Thoracic aorta (tissue), 2 donors: ENCODE data around the gene RPGRIP1L. TPM values are rescaled to one million over a fixed set of nuclear protein-coding genes. Genes with fewer than 3 reads are reported as not detected.

Source experiments
- ATAC-seq: fragments of 150-250 bp; one replicate; pipeline ENCODE4 v1.8.0; 2017; ENCODE audit warnings: low read depth; ENCODE audit not compliant: insufficient number of reproducible peaks, low FRiP score
- DNase-seq: peaks from one replicate; pipeline ENCODE4 v3.0.0-alpha.2; 2020; ENCODE audit warnings: low spot score
- H3K27ac ChIP-seq, 2 donors: fragments of 200-600 bp; sonication (generic); 1 replicate in 1 of 2; 2 replicates in 1 of 2; pipeline ENCODE4 v1.5.1; 2016; ENCODE audit warnings: mild to moderate bottlenecking in 2 of 2, moderate library complexity in 2 of 2
- H3K27me3 ChIP-seq: fragments of 200-600 bp; sonication (generic); replicated peaks from 2 replicates; pipeline ENCODE4 v1.6.0; 2016; ENCODE audit warnings: mild to moderate bottlenecking; ENCODE audit not compliant: insufficient read depth
- H3K36me3 ChIP-seq: fragments of 200-600 bp; sonication (generic); one replicate; pipeline ENCODE4 v1.5.1; 2016
- H3K4me1 ChIP-seq, 2 donors: fragments of 200-600 bp; sonication (generic); 1 replicate in 1 of 2; 2 replicates in 1 of 2; pipeline versions ENCODE4 v1.5.1 to v1.6.0; 2016; ENCODE audit warnings: low read depth in 2 of 2, mild to moderate bottlenecking in 1 of 2; ENCODE audit not compliant: control insufficient read depth in 1 of 2
- H3K4me3 ChIP-seq: fragments of 200-600 bp; sonication (generic); 2 replicates; pipeline ENCODE4 v1.5.1; 2016; ENCODE audit warnings: mild to moderate bottlenecking
- H3K9me3 ChIP-seq: fragments of 200-600 bp; sonication (generic); 2 replicates; pipeline ENCODE4 v1.5.1; 2016
- total RNA-seq, 2 donors: library from RNA; depleted of rRNA; stranded (reverse); fragments of >200 nt; gene quantifications; one replicate each; pipeline versions ENCODE4 v1.1.0 to v1.2.3, GENCODE V29; 2016
- TF ChIP-seq, protein P1 (sequence below): fragments of 200-600 bp; sonication (generic); IDR thresholded peaks from one replicate; pipeline ENCODE4 v1.5.1; 2019; ENCODE audit warnings: antibody characterized with exemption

The RPGRIP1L gene
- total RNA-seq, 2 donors from 2014 or later, result 3.4 to 9.1 TPM

DNA sequence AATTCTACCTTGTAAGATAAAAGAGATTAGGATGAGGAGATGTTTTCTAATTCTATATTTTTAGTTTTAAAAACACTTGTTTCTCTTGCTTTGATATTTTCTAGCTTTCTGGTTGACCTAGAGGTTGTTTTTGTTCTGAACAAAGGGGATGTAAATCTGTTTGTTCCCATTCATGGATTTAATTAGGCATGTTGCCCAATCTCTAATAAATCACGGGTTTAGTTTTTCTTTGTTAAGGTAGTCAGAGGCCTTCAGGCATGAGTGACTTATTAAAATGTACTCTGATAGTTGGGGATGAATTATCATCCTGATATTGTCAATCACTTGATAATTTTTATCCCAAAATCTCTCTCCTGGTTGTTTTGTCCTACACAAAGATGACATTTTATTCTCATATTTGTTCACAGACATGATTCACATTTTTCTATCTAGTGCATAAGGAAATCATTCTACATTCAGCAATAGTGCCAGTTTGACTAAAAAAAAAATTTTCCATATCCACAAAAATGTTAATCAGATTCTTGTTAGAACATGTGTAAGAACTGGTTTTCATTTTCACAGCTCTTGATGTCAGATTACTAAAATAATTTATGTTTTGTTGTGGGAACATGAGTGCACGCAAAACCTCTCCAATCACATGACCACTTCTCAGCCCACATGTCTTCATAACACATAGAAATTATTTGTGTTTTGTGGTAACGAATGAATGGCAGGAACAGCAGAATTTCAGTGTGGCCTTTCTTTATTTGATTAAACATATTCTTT is 105.0 kb downstream of the RPGRIP1L start:
- TF ChIP-seq, protein P1, sequence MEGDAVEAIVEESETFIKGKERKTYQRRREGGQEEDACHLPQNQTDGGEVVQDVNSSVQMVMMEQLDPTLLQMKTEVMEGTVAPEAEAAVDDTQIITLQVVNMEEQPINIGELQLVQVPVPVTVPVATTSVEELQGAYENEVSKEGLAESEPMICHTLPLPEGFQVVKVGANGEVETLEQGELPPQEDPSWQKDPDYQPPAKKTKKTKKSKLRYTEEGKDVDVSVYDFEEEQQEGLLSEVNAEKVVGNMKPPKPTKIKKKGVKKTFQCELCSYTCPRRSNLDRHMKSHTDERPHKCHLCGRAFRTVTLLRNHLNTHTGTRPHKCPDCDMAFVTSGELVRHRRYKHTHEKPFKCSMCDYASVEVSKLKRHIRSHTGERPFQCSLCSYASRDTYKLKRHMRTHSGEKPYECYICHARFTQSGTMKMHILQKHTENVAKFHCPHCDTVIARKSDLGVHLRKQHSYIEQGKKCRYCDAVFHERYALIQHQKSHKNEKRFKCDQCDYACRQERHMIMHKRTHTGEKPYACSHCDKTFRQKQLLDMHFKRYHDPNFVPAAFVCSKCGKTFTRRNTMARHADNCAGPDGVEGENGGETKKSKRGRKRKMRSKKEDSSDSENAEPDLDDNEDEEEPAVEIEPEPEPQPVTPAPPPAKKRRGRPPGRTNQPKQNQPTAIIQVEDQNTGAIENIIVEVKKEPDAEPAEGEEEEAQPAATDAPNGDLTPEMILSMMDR, result no peak
- ATAC-seq (no peak), DNase-seq (no peak)
- H3K4me3 ChIP-seq, result no peak overlapping the region
- no peaks in the 10 kb centered on the region for H3K9me3 ChIP-seq
- H3K36me3 ChIP-seq, result no peaks in the 10 kb centered on the region
- no peaks in the 10 kb centered on the region for H3K27me3 ChIP-seq
- no peaks in the 10 kb centered on the region for H3K4me1 ChIP-seq
- no peak overlapping the region for H3K27ac ChIP-seq

DNA sequence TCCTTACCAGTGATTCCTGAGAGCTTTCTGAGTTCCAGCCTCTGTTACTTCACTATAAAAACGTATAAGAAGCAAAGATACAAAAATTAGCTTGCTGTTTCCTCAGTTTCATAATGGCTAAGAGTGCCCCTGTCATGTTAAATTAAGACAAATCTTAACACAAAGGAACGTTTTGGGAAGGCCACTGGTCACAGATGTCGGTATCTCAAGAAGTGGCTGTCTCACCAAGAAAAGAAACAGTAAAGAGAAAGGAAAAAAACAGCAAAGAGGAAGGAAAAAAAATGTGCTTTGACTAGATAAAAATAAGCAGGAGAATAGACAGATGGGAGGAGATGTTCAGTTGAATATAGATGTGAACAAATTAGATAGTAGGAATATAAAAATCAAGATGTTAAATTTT is 105.9 kb downstream of the RPGRIP1L start:
- no peaks in the 10 kb centered on the region for H3K36me3 ChIP-seq
- TF ChIP-seq, protein P1, result no peak
- H3K27ac ChIP-seq, result no peak overlapping the region
- no peaks in the 10 kb centered on the region for H3K4me1 ChIP-seq
- no peak overlapping the region for H3K4me3 ChIP-seq
- ATAC-seq, result no peak
- no peaks in the 10 kb centered on the region for H3K27me3 ChIP-seq
- no peaks in the 10 kb centered on the region for H3K9me3 ChIP-seq
- DNase-seq, result no peak

DNA sequence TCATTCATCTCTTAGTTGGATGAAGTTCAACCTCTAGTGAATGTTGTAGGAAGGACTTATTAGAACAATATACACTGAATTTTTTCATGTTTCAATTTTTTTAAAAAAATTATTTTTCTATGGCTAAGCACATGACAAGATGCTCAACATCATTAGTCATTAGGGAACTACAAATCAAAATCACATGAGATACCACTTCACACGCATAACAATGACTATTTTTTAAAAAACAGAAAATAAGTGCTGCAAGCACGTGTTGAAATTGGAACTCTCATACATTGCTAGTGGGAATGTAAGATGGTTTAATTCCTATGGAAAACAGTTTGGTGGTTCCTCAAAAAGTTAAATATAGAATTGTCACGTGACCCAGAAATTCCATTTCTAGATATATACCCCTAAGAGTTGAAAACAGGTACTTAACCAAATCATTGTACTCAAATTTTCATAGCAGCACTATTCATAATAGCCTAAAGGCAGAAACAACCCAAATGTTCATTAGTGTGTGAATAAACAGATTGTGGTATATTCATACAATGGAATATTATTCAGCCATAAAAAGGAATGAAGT is 115.5 kb downstream of the RPGRIP1L start:
- TF ChIP-seq, protein P1, result no peak
- H3K4me3 ChIP-seq, result no peak overlapping the region
- H3K9me3 ChIP-seq, result no peaks in the 10 kb centered on the region
- no peak overlapping the region for H3K27ac ChIP-seq
- H3K4me1 ChIP-seq, result no peaks in the 10 kb centered on the region
- ATAC-seq (no peak), DNase-seq (no peak)
- no peaks in the 10 kb centered on the region for H3K36me3 ChIP-seq
- H3K27me3 ChIP-seq, result no peaks in the 10 kb centered on the region

DNA sequence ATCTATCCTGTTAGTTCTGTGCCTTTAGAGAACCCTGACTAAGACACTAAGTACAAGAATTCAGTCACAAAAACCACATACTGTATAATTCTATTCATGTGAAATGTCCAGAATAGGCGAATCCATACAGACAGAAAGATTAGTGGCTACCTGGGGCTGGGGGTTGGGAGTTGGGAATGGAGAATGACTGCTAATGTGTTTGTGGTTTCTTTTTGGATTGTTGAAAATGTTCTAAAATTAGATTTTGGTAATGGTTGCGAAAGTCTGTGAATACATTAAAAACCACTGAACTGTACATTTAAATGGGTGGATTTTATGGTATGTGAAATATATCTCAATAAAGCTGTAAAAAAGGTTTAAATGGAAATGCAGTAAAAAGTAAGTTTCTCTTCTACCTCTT is 120.3 kb downstream of the RPGRIP1L start:
- no peak overlapping the region for H3K4me3 ChIP-seq
- TF ChIP-seq, protein P1, result no peak
- no peaks in the 10 kb centered on the region for H3K36me3 ChIP-seq
- H3K27ac ChIP-seq, result no peak overlapping the region
- H3K27me3 ChIP-seq, result no peaks in the 10 kb centered on the region
- no peak for DNase-seq
- no peaks in the 10 kb centered on the region for H3K9me3 ChIP-seq
- no peaks in the 10 kb centered on the region for H3K4me1 ChIP-seq
- no peak for ATAC-seq

DNA sequence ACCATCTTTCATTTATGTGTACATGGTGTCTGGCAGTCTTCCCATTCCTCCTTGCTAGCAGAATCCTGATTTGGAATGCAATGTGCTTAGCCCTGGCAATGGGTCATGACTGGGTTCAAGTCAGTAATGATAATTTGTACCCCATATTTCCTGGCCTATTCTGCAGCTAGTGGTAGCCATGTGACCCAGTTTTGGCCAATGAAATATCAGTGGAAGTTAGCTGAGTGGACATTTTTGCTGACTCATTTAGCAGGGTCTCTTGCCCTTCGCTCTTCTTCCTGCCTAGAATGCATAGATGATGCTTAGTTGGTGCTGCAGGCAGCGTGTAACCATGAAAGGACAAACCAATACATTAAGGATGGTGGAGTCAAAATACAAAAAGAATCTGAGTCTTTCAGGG is 121.9 kb downstream of the RPGRIP1L start:
- DNase-seq (no peak), ATAC-seq (no peak)
- TF ChIP-seq, protein P1, result no peak
- H3K27ac ChIP-seq, result no peak overlapping the region
- H3K4me3 ChIP-seq, result no peak overlapping the region
- H3K27me3 ChIP-seq, result no peaks in the 10 kb centered on the region
- no peaks in the 10 kb centered on the region for H3K36me3 ChIP-seq
- H3K4me1 ChIP-seq, result no peaks in the 10 kb centered on the region
- no peaks in the 10 kb centered on the region for H3K9me3 ChIP-seq
